ENCODE measurements around the gene SAMD11. TPM values are rescaled to one million over a fixed set of nuclear protein-coding genes. Genes with fewer than 3 reads are reported as not detected.

Gene SAMD11
- total and polyA plus RNA-seq, 2 of the 13 experiments (the other 11 are each of a cell fraction or from before 2014, with no cell fraction given) = 0.11 TPM; not detected in 1

DNA sequence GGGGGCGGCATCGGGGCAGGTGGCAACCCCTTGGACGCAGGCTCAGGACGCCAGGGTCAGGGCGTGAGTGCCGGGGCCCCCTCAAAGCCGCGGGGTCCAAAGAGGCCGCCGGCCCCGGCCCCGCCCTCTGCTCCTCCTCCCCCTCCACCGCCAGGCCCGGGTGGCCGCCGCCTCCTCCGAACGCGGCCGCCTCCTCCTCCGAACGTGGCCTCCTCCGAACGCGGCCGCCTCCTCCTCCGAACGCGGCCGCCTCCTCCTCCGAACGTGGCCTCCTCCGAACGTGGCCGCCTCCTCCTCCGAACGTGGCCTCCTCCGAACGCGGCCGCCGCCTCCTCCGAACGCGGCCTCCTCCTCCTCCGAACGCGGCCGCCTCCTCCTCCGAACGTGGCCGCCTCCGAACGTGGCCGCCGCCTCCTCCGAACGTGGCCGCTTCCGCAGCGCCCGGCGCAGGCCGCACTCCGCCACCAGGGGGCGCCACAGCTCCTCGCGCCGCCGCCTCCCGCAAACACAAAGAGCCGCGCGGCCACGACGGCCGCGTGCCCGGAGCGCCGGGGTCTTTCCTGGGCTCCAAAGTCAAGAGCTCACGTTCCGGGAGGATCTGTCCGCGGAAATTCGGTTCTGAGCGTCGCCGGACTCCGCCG is 19.3 kb upstream of the SAMD11 start (continued):
- TF ChIP-seq SRSF9 (IDR thresholded peaks at IDR 0.05; ENCODE audit: borderline replicate concordance, insufficient read depth, low read depth, low read length, poor library complexity, severe bottlenecking) (no peak), ZNF547 (CRISPR knock-in tag; IDR thresholded peaks at IDR 0.05) (peak; percentile 76; the same call in 1 of the 2 replicates), SP1 (IDR thresholded peaks at IDR 0.05) (no peak), SP1 (CRISPR knock-in tag; IDR thresholded peaks at IDR 0.05) (peak; percentile 28; the same call in 1 of the 2 replicates), DNMT3B (CRISPR knock-in tag; conservative IDR thresholded peaks at IDR 0.05) (no peak), HDAC6 (IDR thresholded peaks at IDR 0.05; ENCODE audit: low read depth, low read length) (no peak), RFXANK (CRISPR knock-in tag; IDR thresholded peaks at IDR 0.05) (no peak), SPEN (CRISPR knock-in tag; IDR thresholded peaks at IDR 0.05; ENCODE audit: low read depth) (peak; percentile 69; the same call in 1 of the 2 replicates), ZFY (CRISPR knock-in tag; IDR thresholded peaks at IDR 0.05) (peak; percentile 45; the same call in 1 of the 2 replicates), JUN (CRISPR knock-in tag; IDR thresholded peaks at IDR 0.05) (no peak), ARID5B (CRISPR knock-in tag; IDR thresholded peaks at IDR 0.05) (peak; percentile 44), ZNF790 (CRISPR knock-in tag; IDR thresholded peaks at IDR 0.05; ENCODE audit: borderline replicate concordance) (peak; percentile 64; the same call in 1 of the 2 replicates), HHEX (CRISPR knock-in tag; IDR thresholded peaks at IDR 0.05) (no peak), ZBTB21 (CRISPR knock-in tag; IDR thresholded peaks at IDR 0.05) (no peak), ATF7-NPFF (CRISPR knock-in tag; IDR thresholded peaks at IDR 0.05; ENCODE audit: low read depth) (peak; percentile 61; the same call in 1 of the 2 replicates), ZNF563 (CRISPR knock-in tag; IDR thresholded peaks at IDR 0.05) (peak; percentile 89; the same call in 1 of the 2 replicates), YY1 (IDR thresholded peaks at IDR 0.05; ENCODE audit: insufficient read depth, insufficient replicate concordance, low read depth, low read length) (peak; percentile 81)
- TF ChIP-seq, protein P1, sequence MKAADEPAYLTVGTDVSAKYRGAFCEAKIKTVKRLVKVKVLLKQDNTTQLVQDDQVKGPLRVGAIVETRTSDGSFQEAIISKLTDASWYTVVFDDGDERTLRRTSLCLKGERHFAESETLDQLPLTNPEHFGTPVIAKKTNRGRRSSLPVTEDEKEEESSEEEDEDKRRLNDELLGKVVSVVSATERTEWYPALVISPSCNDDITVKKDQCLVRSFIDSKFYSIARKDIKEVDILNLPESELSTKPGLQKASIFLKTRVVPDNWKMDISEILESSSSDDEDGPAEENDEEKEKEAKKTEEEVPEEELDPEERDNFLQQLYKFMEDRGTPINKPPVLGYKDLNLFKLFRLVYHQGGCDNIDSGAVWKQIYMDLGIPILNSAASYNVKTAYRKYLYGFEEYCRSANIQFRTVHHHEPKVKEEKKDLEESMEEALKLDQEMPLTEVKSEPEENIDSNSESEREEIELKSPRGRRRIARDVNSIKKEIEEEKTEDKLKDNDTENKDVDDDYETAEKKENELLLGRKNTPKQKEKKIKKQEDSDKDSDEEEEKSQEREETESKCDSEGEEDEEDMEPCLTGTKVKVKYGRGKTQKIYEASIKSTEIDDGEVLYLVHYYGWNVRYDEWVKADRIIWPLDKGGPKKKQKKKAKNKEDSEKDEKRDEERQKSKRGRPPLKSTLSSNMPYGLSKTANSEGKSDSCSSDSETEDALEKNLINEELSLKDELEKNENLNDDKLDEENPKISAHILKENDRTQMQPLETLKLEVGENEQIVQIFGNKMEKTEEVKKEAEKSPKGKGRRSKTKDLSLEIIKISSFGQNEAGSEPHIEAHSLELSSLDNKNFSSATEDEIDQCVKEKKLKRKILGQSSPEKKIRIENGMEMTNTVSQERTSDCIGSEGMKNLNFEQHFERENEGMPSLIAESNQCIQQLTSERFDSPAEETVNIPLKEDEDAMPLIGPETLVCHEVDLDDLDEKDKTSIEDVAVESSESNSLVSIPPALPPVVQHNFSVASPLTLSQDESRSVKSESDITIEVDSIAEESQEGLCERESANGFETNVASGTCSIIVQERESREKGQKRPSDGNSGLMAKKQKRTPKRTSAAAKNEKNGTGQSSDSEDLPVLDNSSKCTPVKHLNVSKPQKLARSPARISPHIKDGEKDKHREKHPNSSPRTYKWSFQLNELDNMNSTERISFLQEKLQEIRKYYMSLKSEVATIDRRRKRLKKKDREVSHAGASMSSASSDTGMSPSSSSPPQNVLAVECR (CRISPR knock-in tag; IDR thresholded peaks at IDR 0.05; ENCODE audit: borderline replicate concordance) = peak; percentile 72; the same call in 1 of the 2 replicates
- TF ChIP-seq, protein P2, sequence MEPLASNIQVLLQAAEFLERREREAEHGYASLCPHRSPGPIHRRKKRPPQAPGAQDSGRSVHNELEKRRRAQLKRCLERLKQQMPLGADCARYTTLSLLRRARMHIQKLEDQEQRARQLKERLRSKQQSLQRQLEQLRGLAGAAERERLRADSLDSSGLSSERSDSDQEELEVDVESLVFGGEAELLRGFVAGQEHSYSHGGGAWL (CRISPR knock-in tag; IDR thresholded peaks at IDR 0.05) = peak; percentile 70; the same call in 1 of the 2 replicates
- TF ChIP-seq, protein P3, sequence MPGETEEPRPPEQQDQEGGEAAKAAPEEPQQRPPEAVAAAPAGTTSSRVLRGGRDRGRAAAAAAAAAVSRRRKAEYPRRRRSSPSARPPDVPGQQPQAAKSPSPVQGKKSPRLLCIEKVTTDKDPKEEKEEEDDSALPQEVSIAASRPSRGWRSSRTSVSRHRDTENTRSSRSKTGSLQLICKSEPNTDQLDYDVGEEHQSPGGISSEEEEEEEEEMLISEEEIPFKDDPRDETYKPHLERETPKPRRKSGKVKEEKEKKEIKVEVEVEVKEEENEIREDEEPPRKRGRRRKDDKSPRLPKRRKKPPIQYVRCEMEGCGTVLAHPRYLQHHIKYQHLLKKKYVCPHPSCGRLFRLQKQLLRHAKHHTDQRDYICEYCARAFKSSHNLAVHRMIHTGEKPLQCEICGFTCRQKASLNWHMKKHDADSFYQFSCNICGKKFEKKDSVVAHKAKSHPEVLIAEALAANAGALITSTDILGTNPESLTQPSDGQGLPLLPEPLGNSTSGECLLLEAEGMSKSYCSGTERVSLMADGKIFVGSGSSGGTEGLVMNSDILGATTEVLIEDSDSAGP (CRISPR knock-in tag; IDR thresholded peaks at IDR 0.05; ENCODE audit: borderline replicate concordance) = peak; percentile 67

All from HepG2 (cell line).